Fibroblast of mammary gland (primary cell): ENCODE data around the gene HMGB3.
"Not testable (repeated sequence)": the region's sequence is repeated elsewhere in the genome, so short reads cannot be mapped to it uniquely, and the experiment has no call there.

Source experiments
- DNase-seq: peaks from one replicate; pipeline ENCODE4 v3.0.0-alpha.2; 2010; ENCODE audit warnings: low read depth
- H3K4me3 ChIP-seq: 2 replicates; pipeline ENCODE4 v1.5.1; 2011; ENCODE audit warnings: low read depth, mild to moderate bottlenecking, low read length, moderate library complexity; ENCODE audit not compliant: control insufficient read depth
- CTCF ChIP-seq: conservative IDR thresholded peaks from 2 replicates; pipeline ENCODE4 v1.5.1; 2011; ENCODE audit warnings: low read depth, low read length, inconsistent platforms; ENCODE audit not compliant: control insufficient read depth, insufficient read depth

The HMGB3 gene

GRCh38 chrX:150942942-150943594 is 40.1 kb upstream of the HMGB3 start:
- TF ChIP-seq CTCF = no peak
- no peak for DNase-seq
- H3K4me3 ChIP-seq = no peak overlapping the region

GRCh38 chrX:150944233-150944632 is 38.9 kb upstream of the HMGB3 start:
- no peak for DNase-seq
- no peak overlapping the region for H3K4me3 ChIP-seq
- no peak for TF ChIP-seq CTCF

- no peak overlapping the region for H3K4me3 ChIP-seq
- no peak for TF ChIP-seq CTCF
- no peak for DNase-seq
Measured at GRCh38 chrX:150954951-150955350, 28.2 kb upstream of the HMGB3 start.

GRCh38 chrX:150955590-150955989 is 27.5 kb upstream of the HMGB3 start:
- TF ChIP-seq CTCF = no peak
- H3K4me3 ChIP-seq = no peak overlapping the region
- no peak for DNase-seq

- H3K4me3 ChIP-seq = no peak overlapping the region
- TF ChIP-seq CTCF = no peak
- DNase-seq = no peak
Measured at GRCh38 chrX:150958177-150958576, 25.0 kb upstream of the HMGB3 start.

- H3K4me3 ChIP-seq = no peak overlapping the region
- no peak for TF ChIP-seq CTCF
- DNase-seq = no peak
Measured at GRCh38 chrX:150959557-150959956, 23.6 kb upstream of the HMGB3 start.

- H3K4me3 ChIP-seq = no peak overlapping the region
- no peak for DNase-seq
- TF ChIP-seq CTCF = no peak
Measured at GRCh38 chrX:150961631-150962030, 21.5 kb upstream of the HMGB3 start.

- H3K4me3 ChIP-seq, DNase-seq: not testable (repeated sequence)
Measured at GRCh38 chrX:150964416-150964815, 18.7 kb upstream of the HMGB3 start.
